Bone marrow (tissue), 2 donors: ENCODE measurements around the gene LCT.
"Not testable (repeated sequence)": the region's sequence is repeated elsewhere in the genome, so short reads cannot be mapped to it uniquely, and the experiment has no call there.

ENCODE experiments used
- DNase-seq, 2 donors: peaks; one replicate each; lab custom pipeline; 2025; lab: John Stamatoyannopoulos, UW

Gene LCT

DNA sequence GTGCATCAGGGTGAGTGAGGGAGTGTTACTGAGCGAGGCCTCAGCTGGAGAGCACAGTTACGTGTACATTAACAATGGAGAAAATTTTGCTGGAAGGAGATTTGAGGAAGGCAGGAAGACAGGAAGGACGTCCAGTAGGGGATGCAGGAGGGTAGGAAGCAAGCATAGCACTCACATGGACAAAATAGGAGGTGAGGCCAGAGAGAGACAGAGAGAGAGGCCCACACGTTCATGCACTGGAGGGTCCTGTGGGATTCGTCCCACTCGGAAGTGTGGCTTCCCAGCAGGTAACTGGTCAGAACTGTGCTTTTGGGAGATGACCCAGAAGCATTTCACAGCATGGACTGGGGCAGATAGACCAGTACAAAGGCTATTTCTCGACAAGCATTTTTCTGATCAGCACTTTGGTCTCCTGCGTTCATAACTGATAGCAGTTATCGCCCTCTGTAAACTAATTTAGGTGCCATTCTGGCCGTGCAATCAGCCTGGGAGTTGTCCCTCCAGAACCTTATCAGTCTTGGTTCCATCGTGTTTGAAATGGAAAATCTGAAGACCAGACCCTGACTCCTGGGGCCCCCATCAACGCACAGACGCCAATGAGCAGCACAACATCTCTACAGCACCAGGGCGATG lies 5.7 kb downstream of the LCT start:
- DNase-seq: no peak

DNA sequence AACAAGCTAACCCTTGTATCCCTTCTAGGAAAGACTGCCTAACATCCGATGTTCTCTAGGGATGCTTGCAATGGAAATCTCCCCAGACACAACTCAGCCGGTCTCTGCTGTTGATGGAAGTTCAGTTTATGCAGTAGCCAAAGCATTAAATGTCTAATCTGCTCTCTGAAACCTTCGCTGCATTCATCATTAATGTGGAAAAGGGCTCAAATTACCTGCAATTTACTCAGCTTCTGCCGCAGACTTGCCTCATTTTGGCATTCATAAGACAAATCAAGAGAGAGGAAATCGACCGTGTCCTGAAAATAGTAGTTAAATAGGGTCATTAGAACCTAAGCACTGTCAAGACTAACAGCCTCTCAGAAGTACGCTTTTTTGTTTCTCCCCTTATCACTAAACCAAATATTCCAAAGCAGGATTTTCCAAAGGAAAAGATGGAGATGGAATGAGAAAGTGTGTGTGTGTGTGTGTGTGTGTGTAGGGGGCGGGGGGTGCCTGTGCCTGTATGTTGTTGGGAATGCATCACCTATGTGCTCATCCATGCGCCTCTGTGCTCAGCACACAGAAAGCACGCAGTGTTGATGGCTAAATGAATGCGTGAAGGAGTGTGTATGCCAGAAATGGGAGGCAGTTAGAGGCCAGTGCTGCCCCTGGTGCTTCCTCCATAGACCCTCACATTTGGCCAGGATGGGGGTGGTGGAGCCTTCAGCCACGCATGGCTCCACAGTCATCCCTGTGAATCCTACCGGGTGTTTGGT lies 7.4 kb downstream of the LCT start:
- DNase-seq: no peak

DNA sequence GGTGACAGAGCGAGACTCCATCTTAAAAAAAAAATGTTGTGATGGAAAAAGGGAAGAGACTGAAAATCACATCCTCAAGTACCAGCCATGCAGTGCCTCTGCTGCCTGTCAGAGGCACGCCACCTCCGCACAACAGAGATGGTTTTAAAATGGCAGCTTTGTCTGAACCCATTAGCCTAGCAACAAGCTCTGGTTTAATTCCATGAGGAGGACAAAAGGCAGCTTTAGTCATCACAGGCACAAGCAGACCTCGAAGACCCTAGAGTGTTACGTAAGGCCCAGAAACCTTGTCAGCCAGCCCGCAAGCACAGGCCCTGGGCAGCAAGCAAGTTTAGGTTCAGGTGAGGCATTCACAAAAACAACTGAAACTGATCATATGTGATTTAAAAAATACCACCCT lies 10.4 kb downstream of the LCT start:
- no peak for DNase-seq

DNA sequence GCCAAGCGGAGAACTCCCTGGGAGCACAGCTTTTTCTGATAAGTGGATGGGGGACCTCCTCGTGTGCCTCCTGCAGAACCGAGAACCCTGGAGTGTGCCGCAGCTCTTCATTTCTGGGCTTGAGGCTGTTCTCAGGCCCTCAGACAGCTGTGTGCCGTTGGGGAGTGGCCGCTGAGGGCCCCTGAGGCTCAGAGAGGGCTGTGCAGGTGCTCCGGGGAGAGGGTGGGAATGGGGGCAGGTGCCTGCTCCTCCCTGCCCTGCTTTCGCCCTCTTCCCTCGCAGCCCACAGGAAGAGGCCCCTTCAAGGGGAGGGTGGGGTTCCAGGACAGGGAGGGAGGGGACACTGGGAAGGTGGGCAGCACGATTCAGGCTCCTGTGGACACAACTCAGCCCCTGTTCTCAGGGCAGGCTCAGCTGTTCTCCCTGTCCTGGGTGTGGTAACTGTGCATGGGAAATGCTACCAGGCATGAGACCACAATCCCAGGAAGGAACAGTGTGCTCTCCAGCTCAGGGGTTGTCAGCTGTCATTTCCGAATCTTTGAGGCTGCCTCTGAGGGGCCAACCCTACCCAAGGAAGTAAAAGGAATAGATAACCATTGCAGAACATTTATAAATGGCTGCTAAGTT lies 11.3 kb downstream of the LCT start:
- DNase-seq: no peak

DNA sequence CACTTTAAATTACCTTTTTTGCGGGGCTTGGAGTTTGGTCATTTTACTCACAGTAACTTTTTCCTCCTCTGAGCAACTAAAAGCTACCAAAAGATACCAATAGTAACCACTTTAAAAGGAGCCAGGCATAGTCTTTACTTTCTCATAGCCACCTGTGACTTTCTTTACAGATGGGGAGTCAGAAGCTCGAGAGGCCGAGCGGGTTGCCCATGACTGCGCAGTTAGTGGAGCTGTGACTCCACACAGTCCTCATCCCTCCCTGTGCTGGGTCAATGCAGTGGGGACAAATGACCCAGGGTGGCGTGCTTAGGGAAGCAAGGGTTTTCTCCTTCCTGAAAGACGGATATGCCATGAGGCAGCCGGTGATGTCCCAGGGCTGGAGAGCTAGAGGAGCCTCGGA lies 11.9 kb downstream of the LCT start:
- no peak for DNase-seq

DNA sequence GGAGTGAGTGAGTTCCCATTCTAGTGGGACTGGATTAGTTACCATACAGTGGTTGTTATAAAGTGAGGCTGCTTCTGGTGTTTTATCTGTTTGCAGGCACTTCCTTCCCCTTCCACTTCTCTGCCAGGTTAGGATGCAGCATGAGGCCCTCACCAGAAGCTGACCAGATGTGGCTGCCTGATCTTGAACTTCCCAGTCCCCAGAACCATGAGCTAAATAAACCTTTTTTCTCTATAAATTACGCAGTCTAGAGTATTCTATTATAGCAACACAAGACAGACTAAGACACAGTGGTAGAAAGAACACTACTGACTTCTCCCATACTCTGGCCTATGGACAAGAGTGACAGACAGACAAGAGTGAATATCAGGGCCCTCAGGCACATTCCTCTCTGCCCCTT lies 14.1 kb downstream of the LCT start:
- DNase-seq: no peak

DNA sequence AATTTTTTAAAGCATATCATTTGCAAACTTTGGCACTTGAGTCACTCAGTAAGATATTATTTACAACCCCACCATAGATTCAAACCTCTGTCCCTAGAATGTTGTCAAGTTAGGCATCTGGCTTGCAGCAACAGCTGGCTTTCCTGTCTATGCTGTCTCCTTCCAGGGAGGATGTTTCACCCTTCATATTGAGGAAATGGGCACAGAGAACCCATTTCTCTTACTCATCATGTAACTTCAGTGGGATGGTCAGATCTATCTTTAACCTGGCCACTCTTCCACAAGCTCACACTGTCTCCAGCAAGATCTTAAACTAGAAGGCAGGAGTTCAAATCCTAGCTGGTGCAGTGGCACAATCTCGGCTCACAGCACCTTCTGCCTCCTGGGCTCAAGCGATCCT lies 15.8 kb downstream of the LCT start:
- DNase-seq: peak in 1 of 2 donors; percentile 14

DNA sequence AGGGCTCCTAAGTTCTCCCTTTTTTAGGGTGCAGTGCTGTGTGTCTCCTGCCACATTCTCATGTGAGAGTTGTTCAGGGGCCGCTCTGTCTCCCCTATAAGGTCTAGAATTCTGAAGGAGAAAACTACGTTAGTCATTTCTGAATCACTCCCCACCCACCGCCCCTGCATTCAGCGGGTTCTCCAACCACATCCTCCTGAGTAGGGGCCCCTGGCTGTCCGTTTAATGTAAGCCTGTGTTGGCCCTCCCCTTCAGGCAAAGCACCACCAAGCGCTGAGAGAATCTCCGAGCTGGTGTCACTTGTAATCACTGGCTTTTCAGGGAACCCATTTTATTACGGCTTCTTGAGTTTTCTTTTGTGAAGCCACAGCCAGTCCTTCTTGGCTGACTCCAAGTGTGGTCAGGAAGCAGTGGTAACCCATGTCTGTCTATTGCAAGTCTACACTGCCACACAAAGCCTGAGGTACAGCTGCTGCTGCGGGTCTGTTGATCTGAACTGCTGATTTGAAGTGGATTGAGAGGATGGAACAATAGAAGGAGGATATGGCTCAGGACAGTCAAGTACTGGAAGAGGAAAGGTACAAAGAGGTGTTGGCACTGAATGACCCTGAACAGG lies 16.9 kb downstream of the LCT start:
- peak in 1 of 2 donors; percentile 76 for DNase-seq

DNA sequence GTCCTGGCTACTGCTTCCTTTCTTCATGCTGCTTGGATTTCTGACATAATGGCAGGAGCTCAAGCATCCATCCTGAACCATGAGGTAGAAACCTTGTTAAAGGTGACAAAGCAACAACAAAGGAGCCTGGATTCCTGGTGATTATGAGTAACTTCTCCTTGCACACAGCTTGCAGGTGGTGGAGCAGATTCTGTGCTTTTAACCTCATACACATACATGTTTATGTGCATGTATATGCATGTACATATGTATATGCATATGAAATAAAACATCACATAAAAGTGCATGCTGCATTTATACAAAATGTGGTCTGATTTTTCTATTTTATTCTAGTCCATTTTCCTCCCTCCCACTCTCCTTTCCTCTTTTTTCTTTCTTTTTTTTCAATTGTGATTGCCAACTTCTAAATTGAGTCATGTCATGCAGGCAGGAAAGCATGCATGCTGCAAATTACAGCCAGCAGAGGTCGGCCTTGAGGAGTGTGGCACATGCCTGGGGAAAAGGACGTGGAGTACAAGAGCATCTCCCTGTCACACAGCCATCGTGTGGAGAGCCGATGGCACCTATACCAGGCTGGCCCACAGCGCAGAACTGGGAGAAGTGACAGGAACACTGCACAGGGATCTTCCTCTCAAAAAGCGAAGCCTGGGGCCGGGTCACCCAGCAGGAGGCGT lies 17.9 kb downstream of the LCT start:
- DNase-seq: peak in 1 of 2 donors; percentile 24

DNA sequence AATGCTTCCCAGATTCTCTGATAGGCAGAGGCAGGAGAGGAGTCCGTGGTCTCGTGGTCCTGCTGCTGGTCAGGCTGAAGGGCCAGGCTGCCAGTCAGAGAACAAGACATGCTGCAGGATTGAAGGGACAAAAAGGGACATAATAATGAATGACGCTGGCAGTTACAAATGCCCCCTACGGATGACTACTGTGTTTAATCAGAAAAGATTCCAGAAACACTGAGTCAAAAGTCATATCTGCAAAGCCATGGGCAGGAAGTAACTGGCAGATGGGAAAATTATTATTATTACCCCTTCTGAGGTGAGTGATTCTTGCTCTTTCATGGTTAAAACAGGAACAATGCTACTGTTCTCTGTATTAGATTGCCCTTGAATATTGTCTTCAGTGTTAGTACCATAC lies 19.0 kb downstream of the LCT start:
- no peak for DNase-seq

DNA sequence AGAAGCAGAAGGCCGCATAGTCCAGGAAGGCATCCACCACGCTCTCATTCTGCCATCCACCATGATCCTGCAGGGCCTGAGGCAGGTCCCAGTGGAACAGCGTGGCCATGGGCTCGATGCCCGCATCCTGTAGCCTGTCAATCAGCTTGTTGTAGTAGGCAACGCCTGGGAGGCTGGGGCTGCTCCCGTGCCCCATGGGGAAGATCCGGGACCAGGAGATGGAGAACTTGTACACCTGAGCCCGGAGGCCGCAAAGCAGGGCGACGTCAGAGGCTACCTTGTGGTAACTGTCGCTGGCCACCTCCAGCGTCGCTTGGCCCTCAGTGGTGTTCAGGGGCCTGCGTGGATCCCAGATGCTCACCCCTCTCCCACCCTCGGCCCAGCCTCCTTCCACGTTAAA lies 19.5 kb downstream of the LCT start:
- no peak for DNase-seq

DNA sequence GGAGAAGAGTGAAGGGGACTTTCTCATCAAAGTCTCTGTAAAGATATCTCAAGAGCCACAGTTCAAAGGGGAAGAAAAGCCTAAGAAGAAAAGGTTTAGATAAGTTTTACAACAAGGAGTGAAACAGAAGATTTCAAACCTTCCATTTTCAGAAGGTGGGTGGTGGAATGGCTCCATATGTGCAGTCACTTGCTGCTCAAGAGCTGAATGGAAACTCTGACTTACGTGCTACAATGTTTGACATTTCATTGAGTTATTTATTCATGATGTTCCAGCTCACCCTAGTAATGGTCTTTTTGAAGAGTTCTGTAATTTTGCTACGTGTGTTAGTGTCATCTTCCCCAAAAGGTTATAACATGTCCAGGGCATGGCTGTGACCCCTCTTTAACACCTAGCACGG lies 21.7 kb downstream of the LCT start:
- DNase-seq: no peak

DNA sequence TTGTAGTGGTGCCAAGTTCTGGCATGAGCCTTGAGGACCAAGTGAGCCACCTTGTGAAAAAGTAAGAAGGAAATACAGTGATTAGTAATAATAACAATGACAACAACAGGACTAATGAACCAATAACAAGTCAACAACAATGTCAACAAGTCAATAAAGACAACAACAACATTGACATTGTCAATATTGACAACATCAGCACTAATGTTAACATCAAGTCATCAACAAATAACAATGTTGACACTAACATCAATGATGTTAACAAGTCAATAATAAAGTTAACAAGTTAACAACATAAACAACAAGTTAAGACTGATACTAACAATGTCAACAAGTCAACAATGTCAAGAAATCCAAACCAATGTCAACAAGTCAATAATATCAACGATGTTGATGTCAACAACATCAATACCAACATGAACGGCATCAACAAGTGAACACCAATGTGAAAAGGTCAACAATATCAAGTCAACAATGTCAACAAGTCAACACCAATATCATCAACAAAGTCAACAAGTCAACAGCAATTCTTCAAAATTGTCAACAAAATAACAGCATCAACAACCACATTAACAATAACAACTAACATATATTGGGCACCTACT lies 24.0 kb downstream of the LCT start:
- no peak for DNase-seq

DNA sequence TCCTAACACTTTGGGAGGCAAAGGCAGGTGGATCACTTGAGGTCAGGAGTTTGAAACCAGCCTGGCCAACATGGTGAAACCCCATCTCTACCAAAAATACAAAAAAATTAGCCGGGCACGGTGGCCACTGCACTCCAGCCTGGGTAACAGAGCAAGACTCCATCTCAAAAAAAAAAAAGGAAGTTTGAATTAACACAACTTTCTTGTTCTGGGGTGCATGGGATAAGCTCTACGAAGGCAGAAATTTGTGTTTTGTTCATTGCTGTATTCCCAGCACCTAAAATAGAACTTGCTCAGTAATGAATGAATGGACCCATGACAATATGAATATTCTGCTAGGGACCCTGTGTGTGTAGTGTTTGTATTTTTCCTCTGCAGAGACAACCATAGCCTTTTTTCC lies 29.1 kb downstream of the LCT start:
- DNase-seq: not testable (repeated sequence)

DNA sequence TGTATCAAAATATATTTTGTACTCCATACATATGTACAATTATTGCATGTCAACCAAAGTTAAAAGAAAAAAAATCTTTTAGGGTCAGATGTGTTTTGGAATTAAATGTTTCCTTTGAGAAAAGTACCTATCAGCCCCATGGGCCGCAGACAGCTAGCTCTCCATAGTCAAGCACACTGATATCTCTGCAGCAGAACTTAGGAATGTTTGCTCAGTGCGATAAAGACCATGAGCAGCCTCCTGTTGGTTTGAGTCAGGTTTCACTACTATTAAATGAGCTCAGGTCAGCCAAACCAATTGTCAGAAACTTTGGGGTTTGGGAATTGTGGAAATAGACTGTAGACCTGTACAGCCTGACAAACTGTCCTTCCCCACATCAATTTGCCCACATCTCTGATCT lies 33.7 kb downstream of the LCT start:
- no peak for DNase-seq

DNA sequence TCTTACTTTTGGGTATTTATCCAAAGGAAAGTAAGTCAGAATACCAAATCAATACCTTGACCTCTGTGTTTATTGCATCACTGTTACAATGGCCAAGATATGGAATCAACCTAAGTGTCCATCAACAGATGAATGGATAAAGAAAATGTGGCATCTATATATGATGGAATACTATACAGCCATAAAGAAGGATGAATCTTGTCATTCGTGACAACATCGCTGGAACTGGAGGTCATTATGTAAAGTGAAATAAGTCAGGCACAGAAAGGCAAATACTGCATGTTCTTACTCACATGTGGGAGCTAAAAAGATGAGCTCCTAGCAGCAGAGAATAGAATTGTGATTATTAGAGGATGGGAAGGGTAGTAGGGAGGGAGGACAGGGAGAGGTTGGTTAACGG lies 34.6 kb downstream of the LCT start:
- DNase-seq: no peak

DNA sequence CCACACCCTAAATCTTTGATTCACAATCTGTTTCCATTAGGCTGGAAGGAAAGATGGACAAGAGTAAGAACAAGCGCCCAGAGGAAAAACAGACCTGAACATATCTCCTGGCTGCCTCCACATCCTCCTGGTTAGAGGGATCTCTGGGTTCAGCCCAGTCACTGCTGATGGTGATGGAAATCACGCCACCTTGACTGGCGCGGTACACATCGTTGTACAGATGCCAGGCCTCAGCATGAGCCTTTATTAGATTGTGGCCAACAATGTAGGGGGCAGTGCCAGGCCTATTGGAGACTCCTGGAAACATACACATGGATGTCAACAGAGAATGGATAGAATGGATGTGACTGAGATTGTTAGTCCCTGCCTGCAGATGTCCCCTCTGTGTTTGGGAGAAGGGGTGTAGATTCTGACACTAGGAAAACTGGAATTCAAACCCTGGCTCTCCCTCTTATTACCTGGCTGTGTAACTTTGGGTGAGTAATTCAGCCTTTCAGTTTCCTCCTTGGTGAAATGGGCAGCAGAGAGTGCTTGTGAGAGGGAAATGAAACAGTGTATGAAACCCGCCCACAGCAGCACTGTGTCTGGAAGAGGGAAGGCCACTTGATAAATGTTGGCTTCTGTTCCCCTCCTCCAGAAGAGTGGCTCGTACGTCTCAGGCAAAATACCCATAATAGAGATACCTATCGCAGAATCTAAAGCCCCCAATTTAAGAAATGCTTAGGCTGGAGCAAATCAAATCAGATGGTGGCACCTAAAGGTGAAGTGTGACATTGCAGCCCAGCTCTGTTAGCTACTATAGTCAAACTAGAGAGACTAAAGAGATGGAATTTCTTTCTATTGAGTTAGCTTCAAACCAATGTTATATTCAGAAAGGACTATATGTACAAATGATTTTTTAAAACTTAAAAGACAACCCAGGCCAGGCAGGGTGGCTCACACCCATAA lies 36.2 kb downstream of the LCT start:
- DNase-seq: no peak

DNA sequence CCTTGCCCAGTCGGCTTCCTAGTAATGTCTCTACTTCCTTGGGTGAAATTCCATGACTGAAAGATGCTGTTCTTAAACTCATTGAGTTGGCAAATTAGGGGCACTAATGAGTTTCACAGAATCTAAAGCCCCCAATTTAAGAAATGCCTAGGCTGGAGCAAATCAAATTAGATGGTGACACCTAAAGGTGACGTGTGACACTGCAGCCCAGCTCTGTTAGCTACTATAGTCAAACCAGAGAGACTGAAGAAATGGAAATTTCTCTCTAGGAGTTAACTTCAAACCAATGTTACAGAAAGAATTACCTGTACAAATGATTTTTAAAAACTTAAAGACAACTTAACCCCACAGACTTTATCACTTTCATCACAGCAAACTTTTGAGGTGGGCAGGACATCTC lies 37.2 kb downstream of the LCT start:
- no peak for DNase-seq

DNA sequence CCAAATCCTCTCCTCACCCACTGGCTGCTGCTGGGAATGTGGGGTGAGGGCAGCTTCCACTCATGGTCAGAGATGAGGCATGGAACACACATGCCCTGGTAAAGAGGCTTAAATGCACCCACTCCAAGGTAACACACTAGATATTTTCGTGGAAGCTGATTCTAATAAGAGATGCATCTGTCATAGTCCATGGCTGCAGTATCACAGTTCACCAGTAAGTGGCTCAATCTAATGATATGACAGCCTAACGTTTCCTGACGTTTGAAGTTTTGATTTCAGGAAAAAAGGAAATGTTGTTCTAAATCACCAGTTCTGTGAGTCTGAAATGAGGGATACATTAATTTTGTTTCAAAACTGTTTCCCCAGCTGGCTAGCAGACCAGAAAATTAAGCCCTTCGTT lies 38.2 kb downstream of the LCT start:
- peak in 1 of 2 donors; percentile 6 for DNase-seq

DNA sequence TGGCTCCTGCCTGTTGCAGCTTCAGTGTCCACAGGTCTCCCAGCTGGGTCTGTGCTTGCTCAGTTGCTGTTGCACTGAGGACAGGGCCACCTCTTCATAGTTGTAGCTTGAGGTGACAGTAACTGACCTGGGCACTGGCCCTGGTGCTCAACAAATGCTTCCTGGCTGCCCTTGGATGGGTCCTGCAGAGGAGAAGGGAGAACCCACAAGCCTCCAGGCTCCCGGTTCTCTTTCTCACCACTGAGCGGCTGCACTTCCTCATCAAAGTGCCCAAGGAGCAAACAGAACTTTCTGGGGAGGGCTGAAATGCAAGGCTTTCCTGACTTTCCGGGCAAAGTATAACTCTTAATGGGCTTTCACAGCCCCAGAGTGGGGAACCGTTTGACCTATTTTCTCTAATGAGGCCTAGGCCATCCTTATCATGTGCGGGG lies 38.7 kb downstream of the LCT start:
- DNase-seq: no peak
